NCI-H2196 treated with DMSO at 0.1 percent for 48 hours (cell line): ENCODE data around the gene HSF4.

Source experiments
- DNase-seq: peaks from one replicate; lab custom pipeline; 2025; ENCODE audit not compliant: unreplicated experiment; lab: John Stamatoyannopoulos, UW

The HSF4 gene

GRCh38 chr16:67149276-67150046 is 15.1 kb upstream of the HSF4 start:
- no peak for DNase-seq

GRCh38 chr16:67150047-67150832 is 14.3 kb upstream of the HSF4 start:
- DNase-seq, result peak; percentile 24

- peak; percentile 24 for DNase-seq
These were observed 13.6 kb upstream of the HSF4 start, which contains the start of gene B3GNT9 for GRCh38 chr16:67150833-67151396. Gene B3GNT9 (minus strand): TSS chr16:67150998. CDS start chr16:67150485, 513 bp downstream.

- DNase-seq, result no peak
These were observed 13.0 kb upstream of the HSF4 start for GRCh38 chr16:67151431-67152097.

- DNase-seq, result no peak
These were observed 9.8 kb upstream of the HSF4 start for GRCh38 chr16:67154578-67155294.

- peak; percentile 12 for DNase-seq
These were observed 9.0 kb upstream of the HSF4 start for GRCh38 chr16:67155295-67156142.

GRCh38 chr16:67156143-67156844 is 8.3 kb upstream of the HSF4 start:
- DNase-seq, result no peak

- DNase-seq, result no peak
These were observed 7.3 kb upstream of the HSF4 start for GRCh38 chr16:67157106-67157748.

- no peak for DNase-seq
These were observed 6.5 kb upstream of the HSF4 start for GRCh38 chr16:67157892-67158635.

GRCh38 chr16:67158637-67159600 is 5.6 kb upstream of the HSF4 start:
- DNase-seq, result no peak

GRCh38 chr16:67161595-67162058 is 2.9 kb upstream of the HSF4 start:
- no peak for DNase-seq

- peak; percentile 6 for DNase-seq
These were observed 1.9 kb upstream of the HSF4 start for GRCh38 chr16:67162506-67163163.

GRCh38 chr16:67163164-67163998 is 1.2 kb upstream of the HSF4 start:
- peak; percentile 68 for DNase-seq

- no peak for DNase-seq
These were observed 466 bp upstream of the HSF4 start for GRCh38 chr16:67163999-67164558.
